A549 treated with RU486 at 1 μM for 4 hours (cell line): ENCODE data around the gene PPP3CB. TPM values are rescaled to one million over a fixed set of nuclear protein-coding genes. Genes with fewer than 3 reads are reported as not detected.

Experiments used
- total RNA-seq: library from RNA; stranded (reverse); fragments of 200-300 nt; extraction: Qiagen RNA extraction; gene quantifications from 5 replicates; pipeline ENCODE4 v1.2.3, GENCODE V29; 2022; ENCODE audit warnings: low read depth

PPP3CB gene
- total RNA-seq: 9.3 to 18.8 TPM (median 17.8 TPM) in 5 replicates

GRCh38 chr10:73495884-73496674 is at the start of gene PPP3CB:
Gene PPP3CB, minus strand, starts transcription at chr10:73496024. Its CDS starts 135 bp downstream, at chr10:73495889.

GRCh38 chr10:73433538-73433867 is 62.3 kb downstream of the PPP3CB start, which contains the start of gene MSS51:
Gene MSS51, minus strand, starts transcription at chr10:73433561. Its CDS starts 5,277 bp downstream, at chr10:73428284.

GRCh38 chr10:73413528-73414229 is 82.1 kb downstream of the PPP3CB start, which contains the start of gene ANXA7:
Gene ANXA7, minus strand, starts transcription at chr10:73414058. Its CDS starts 13,202 bp downstream, at chr10:73400856.

Other genes with a start within 250 kb of the PPP3CB start
- 48.0 to 52.7 TPM (median 51.6 TPM) in 5 replicates for gene DNAJC9, start 248.8 kb downstream of the PPP3CB start, total RNA-seq
- 122 to 194 TPM (median 178 TPM) in 5 replicates for gene MRPS16, start 243.4 kb downstream of the PPP3CB start, total RNA-seq
- gene CFAP70, start 137.2 kb downstream of the PPP3CB start, total RNA-seq: 0.11 to 0.16 TPM (median 0.14 TPM) in 5 replicates
- gene ANXA7, start 82.0 kb downstream of the PPP3CB start, total RNA-seq: 109 to 138 TPM (median 111 TPM) in 5 replicates
- gene MSS51, start 62.5 kb downstream of the PPP3CB start, total RNA-seq: 0.36 to 0.79 TPM (median 0.41 TPM) in 5 replicates
- 10.1 to 12.5 TPM (median 11.9 TPM) in 5 replicates for gene USP54, start 95.3 kb upstream of the PPP3CB start, total RNA-seq
- not detected in 5 replicates for gene MYOZ1, start 145.4 kb upstream of the PPP3CB start, total RNA-seq
- 0.03 TPM in 1 of 5 replicates, not detected in the others for gene SYNPO2L, start 160.0 kb upstream of the PPP3CB start, total RNA-seq
- 1.4 to 2.9 TPM (median 2.4 TPM) in 5 replicates for gene AGAP5, start 202.1 kb upstream of the PPP3CB start, total RNA-seq
- gene SEC24C, start 248.3 kb upstream of the PPP3CB start, total RNA-seq: 46.0 to 59.3 TPM (median 57.7 TPM) in 5 replicates